ENCODE results near the gene PCSK6. TPM values are rescaled to one million over a fixed set of nuclear protein-coding genes. Genes with fewer than 3 reads are reported as not detected.

The PCSK6 gene
- total RNA-seq, 4 donors from 2014 or later = 4.0 to 28.6 (median 17.5) TPM

- 93 to 95% methylated on average over 9 of the region's 9 CpGs for WGBS, 2 donors
- no peak overlapping the region for H3K27ac ChIP-seq
- intact Hi-C loops (cut with DNase I) = no loop called here
- no peaks in the 10 kb centered on the region for H3K27me3 ChIP-seq
- TF ChIP-seq POLR2A (IDR thresholded peaks at IDR 0.05) = no peak
- no peak for TF ChIP-seq CTCF (IDR thresholded peaks at IDR 0.05)
- no peak for DNase-seq
- H3K9me3 ChIP-seq = no peaks in the 10 kb centered on the region
- peaks cover 12 to 20% of the 10 kb centered on the region in 2 donors for H3K4me1 ChIP-seq
- H3K4me3 ChIP-seq (replicated peaks in 1 of 3) = no peak overlapping the region
- H3K36me3 ChIP-seq = no peaks in the 10 kb centered on the region
Measured at GRCh38 chr15:101296418-101297405, 192.8 kb downstream of the PCSK6 start.

- Histone ChIP-seq H3K36me3 (no peaks in the 10 kb centered on the region), H3K4me3 (replicated peaks in 1 of 3) (peak overlapping the region; percentile 19 to 76 (median 56)), H3K4me1 (peaks cover 12 to 20% of the 10 kb centered on the region in 2 donors), H3K27me3 (no peaks in the 10 kb centered on the region), H3K9me3 (no peaks in the 10 kb centered on the region), H3K27ac (peak overlapping the region in 1 of 3 donors; percentile 90)
- TF ChIP-seq POLR2A (IDR thresholded peaks at IDR 0.05) (no peak), CTCF (IDR thresholded peaks at IDR 0.05) (no peak)
- intact Hi-C loops (cut with DNase I) = no loop called here
- 3 to 4% methylated on average over 19 to 20 of the region's 20 CpGs for WGBS, 2 donors
- DNase-seq = no peak
Measured at GRCh38 chr15:101295607-101296161, 193.8 kb downstream of the PCSK6 start.

GRCh38 chr15:101294731-101295606 lies 194.5 kb downstream of the PCSK6 start, which contains the start of gene SNRPA1:
SNRPA1 (minus strand) TSS chr15:101295248; CDS start chr15:101295178, 70 bp downstream.
- WGBS, 2 donors = 0% methylated on average over 35 to 49 of the region's 87 CpGs
- no peaks in the 10 kb centered on the region for H3K36me3 ChIP-seq
- H3K4me1 ChIP-seq = peaks cover 12 to 20% of the 10 kb centered on the region in 2 donors
- H3K27ac ChIP-seq = peak within 1 kb of the TSS; percentile 83 to 90 (median 85)
- DNase-seq = peak; percentile 99
- no peaks in the 10 kb centered on the region for H3K27me3 ChIP-seq
- no peaks in the 10 kb centered on the region for H3K9me3 ChIP-seq
- intact Hi-C loops (cut with DNase I) = no loop called here
- peak within 1 kb of the TSS; percentile 56 to 80 (median 76) for H3K4me3 ChIP-seq (replicated peaks in 1 of 3)
- TF ChIP-seq CTCF (IDR thresholded peaks at IDR 0.05) (peak in 1 of 6 experiments; percentile 29), POLR2A (IDR thresholded peaks at IDR 0.05) (peak; percentile 30 to 81)

- no peak for DNase-seq
Measured at GRCh38 chr15:101293122-101293521, 196.4 kb downstream of the PCSK6 start.

More at GRCh38 chr15:101293122-101293521, 196.4 kb downstream of the PCSK6 start:
- Histone ChIP-seq H3K27ac (no peak overlapping the region), H3K36me3 (no peaks in the 10 kb centered on the region), H3K27me3 (no peaks in the 10 kb centered on the region), H3K4me3 (replicated peaks in 1 of 3) (peak overlapping the region in 1 of 3 donors; percentile 76), H3K4me1 (peaks cover 12 to 20% of the 10 kb centered on the region in 2 donors), H3K9me3 (no peaks in the 10 kb centered on the region)
- TF ChIP-seq POLR2A (IDR thresholded peaks at IDR 0.05) = no peak
- TF ChIP-seq CTCF (IDR thresholded peaks at IDR 0.05) = no peak
- 44 to 51% methylated on average over 10 of the region's 10 CpGs for WGBS, 2 donors
- intact Hi-C loops (cut with DNase I) = no loop called here
